GM19468 (cell line): Measurements from ENCODE around the gene SNX7.

Source experiments
- ATAC-seq: cut with Tn5 transposase; IDR thresholded peaks from one replicate; pipeline ENCODE4 v1.9.1; 2021; ENCODE audit warnings: mild to moderate bottlenecking, moderate library complexity, moderate number of reproducible peaks; ENCODE audit not compliant: unreplicated experiment; ENCODE audit errors: extremely low read depth

The SNX7 gene

DNA sequence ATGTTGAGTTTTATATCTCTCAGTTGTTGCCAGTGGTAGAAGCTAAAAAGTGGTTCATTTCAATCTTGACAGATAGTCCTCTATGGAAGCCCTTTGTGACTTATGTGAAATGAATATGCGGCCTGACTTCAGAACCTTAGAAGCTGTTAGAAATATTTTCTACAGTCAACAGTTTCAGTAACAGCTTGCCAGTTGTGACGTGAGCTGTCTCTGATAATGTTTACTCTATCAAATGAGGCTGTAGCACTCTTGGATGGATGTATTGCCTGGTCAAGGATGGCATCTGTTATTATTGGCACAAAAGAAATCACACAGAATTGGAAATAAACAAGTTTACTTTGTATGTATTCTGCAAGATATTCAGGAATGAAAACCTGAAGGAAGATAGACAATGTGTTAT lies 31.9 kb downstream of the SNX7 start:
- ATAC-seq, result no peak

- no peak for ATAC-seq
Observed at GRCh38 chr1:98696077-98696476, 34.6 kb downstream of the SNX7 start.

DNA sequence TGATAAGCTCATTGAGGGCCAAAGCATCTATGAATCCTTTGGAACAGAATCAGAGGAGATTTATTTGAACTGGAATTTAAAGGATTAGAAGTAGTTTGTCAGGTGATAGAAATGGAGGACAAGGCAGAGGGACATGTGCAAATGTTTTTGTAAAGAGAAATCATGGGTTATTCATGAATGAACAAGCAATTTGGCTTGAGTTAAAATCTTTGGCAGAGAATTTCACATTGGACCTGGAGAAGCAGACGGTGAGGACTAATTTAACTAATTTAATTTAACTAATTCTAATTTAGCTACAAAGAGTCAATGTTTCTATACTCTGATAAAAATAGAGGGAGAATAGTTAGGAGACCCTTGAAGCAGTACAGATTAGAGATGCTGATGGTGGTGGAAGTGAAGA lies 36.3 kb downstream of the SNX7 start:
- ATAC-seq, result no peak

- no peak for ATAC-seq
Observed at GRCh38 chr1:98698625-98699024, 37.1 kb downstream of the SNX7 start.

DNA sequence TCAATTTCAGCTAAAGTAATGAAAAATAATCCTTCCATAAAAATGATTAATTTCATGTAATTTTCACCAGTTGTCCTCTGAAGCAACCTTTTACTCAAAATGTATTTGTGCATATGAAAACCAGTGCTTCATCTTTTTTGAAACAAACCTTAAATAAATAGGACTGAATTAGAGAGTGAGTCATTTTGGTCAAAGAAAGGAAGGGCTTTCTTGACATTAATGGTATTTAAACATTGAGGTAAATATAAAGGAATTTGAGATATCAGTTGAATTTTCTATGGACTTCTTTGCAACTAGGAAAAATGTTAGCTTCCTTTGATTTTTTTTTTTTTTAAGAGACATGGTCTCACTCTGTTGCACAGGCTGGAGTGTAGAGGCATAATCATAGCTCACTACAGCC lies 38.7 kb downstream of the SNX7 start:
- no peak for ATAC-seq

DNA sequence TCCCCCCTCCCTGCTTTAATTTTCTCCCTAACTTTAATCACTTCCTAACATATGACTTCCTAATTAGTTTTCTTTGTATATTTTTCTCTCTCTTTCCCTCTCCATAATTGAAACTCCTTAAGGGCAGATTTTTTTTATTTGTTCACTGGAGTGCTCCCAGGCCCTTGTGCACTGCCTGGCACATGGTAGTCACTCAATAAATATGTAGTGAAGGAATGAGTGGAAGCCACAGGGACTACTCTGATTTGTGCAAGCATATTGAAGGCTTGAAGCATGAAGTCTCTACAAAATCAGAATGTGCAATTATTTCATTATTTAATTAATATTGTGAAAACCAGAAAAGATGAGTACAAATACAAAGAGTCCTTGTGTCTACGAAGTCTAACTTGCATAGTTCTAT lies 41.5 kb downstream of the SNX7 start:
- no peak for ATAC-seq

DNA sequence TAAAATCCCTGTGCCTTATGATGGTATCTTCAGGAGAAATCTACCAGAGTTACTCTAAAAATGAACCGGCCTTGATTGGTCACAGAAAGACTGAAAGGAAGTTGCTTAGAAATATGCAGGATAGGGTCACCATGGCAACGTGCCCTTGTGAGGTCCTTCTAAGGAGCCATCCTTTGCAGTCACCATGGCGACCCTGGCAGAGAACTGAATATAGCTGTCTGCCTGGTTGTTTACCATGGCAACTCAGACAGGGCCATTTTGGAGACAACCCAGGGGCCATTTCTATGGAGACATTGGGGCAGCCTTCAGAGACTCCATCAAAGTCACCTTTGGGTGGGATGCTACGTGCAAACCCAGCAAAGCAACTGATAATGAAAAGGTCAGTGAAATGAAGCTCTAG lies 43.0 kb downstream of the SNX7 start:
- ATAC-seq, result no peak

GRCh38 chr1:98704971-98705370 lies 43.5 kb downstream of the SNX7 start:
- no peak for ATAC-seq

DNA sequence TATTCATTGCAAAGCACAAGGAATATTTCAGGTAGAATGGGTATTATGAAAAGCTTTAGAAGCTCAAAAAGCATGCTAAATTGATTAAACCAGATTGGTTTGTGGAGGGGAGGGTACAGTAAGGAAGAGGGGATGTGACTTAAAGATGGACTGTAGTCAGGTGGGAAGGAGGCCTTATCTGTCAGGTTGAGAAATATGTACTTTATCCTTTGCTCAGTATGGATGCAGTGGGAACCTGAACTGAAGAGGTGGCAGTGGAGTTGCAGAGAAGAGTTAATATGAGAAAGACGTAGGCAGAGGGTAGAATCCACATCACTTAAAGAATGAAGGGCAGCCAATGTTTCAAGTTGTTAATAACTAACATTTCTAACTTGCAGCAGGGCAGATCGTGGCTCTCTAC lies 44.1 kb downstream of the SNX7 start:
- ATAC-seq, result no peak

GRCh38 chr1:98706173-98706843 lies 44.8 kb downstream of the SNX7 start:
- no peak for ATAC-seq

- no peak for ATAC-seq
Observed at GRCh38 chr1:98707556-98707955, 46.0 kb downstream of the SNX7 start.

DNA sequence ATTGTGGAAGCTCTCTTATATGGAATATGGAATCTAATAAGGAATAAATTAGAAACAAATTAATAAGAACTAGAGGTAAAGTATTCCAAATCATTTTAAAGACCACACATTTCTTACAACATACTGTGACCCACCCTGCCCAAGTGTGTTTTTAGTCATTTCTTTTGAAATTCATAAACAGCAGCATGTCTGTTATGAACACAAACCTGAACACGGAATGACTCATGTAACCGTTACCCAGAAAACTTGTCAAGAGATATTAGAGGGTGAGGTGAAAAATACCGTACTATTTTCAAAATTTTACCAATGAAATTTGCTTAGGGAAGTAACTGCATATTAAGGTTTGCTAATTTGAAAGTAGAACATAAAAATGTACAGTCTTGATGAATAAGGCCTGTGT lies 48.4 kb downstream of the SNX7 start:
- ATAC-seq, result no peak

GRCh38 chr1:98723574-98723973 lies 62.1 kb downstream of the SNX7 start:
- ATAC-seq, result no peak

GRCh38 chr1:98732985-98733781 lies 71.7 kb downstream of the SNX7 start:
- no peak for ATAC-seq

- no peak for ATAC-seq
Observed at GRCh38 chr1:98733782-98734112, 72.2 kb downstream of the SNX7 start.

DNA sequence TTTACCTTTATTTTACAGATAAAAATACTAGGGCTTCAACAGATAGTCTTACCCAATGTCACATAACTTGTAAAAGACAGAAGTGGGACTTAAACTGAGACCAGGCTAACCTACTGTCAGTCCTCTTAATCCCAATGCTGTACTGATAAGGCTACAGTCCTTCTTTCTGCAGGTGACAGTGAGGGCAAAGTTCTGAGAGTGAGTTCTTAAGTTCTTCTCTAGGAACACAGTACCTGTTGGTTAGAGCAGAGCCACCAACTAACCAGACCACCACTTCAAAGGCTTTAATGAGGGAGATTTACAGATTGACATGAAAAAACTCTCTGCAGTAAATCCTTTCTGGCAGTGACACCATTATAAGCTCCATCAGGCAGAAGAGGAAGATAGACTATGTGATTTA lies 74.2 kb downstream of the SNX7 start:
- no peak for ATAC-seq

- no peak for ATAC-seq
Observed at GRCh38 chr1:98737835-98738234, 76.3 kb downstream of the SNX7 start.

DNA sequence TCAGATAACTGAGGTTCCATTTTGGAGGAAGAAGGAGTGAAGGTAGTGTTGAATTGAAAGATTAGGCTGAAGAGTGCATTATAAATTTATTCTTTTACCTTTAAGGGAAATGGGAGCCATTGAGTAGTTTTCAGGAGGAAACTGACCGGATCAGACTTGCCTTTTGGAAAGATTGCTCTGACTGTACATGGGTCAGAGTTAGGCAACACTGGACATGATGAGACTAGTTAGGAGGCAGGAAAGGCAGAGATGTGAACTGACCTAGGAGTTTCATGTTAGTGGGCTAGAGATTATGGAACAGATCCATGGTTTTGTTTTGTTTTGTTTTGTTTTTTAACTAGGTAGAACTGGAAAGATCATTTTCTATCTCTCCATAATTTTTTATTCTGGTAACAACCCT lies 78.2 kb downstream of the SNX7 start:
- ATAC-seq, result no peak

- no peak for ATAC-seq
Observed at GRCh38 chr1:98741164-98741563, 79.6 kb downstream of the SNX7 start.

GRCh38 chr1:98749152-98749756 lies 87.7 kb downstream of the SNX7 start:
- no peak for ATAC-seq

DNA sequence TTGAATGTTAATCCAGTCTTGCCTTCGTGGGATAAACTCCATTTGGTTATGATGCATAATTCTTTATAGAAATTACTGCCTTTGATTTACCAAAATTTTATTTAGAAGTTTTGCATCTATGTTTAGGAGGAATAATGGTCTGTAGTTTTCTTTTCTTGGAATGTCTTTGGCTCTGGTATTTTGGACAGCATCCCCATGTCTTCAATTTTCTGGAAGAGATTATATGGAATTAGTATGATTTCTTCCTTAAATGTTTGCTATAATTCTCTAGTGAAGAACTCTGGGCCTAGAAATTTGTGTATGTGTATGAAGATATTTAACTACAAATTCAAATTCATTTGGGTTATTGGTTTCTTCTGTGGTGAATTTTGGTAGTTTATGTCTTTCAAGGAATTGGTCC lies 92.7 kb downstream of the SNX7 start:
- ATAC-seq, result no peak
